DMS53 (cell line): ENCODE measurements around the gene TBXA2R.

Experiments used
- DNase-seq: peaks from one replicate; lab custom pipeline; 2025; lab: John Stamatoyannopoulos, UW

TBXA2R gene

DNA sequence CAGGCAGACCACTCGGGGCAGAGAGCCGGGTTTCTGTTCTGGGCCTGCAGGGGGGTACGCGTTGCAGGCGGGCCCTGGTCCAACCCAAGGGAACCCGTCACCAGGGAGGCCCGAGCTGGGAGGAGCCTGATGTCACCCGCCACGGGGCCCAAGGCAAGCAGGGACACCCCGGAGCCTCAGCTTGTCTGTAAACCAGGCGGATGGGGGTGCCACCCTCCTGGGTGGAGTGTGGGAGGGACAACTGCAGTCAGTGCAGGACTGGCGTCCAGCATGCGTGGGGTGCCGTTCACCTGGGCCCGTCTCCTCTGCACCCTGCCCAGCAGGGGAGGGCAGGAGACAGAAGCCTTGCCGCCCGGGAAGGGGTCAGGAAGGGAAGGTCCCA, 12.9 kb upstream of the TBXA2R start:
- no peak for DNase-seq

- no peak for DNase-seq
Observed at GRCh38 chr19:3618811-3619630, 12.3 kb upstream of the TBXA2R start.

DNA sequence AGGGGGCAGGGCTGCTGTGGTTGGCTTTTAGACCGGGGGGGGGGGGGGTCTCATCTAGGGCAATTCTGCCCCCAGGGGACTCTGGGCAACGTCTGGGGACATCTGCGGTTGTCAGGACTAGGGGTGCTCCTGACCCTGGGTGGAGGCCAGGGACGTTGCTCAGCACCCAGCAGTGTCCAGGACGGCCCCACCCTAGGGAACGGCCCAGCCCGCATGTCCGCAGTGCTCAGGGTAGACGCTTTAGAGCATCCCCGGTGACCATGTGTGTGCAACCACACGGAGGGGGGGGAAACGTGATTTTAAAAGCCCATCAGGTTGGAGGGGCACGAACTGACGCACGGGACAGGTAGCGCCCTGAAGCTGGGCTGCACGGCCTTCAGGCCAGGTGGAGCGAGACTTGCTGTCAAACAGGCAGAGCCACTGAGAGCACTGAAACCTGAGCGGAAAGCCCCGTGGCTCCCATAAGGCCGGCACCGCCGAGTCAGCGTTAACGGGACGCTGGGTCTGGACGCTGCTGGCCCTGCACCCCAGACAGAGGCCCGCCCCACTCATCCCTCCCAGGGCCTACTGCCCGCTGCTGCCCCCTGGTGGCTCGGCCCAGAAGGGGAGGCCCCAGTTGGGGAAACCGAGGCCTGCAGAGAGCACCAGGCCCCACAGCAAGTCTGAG, 11.6 kb upstream of the TBXA2R start:
- peak; percentile 38 for DNase-seq

DNA sequence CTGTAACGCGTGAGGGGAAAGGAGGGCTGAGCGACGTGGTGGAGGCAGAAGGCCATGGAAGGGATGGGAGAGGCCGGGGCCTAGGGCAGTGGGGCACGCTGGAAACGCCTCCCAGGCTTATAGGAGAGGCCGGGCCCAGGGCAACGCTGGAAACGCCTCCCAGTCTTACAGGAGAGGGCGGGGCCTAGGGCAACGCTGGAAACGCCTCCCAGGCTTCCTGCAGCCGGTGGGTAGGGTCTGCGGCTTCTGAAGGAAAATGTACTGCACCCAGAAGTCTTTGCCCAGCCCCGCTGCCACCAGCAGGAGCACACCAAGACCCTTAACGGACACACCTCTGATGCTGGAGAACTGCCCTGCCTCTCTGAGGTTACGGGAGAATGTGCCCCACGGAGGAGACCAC, 10.8 kb upstream of the TBXA2R start:
- DNase-seq: no peak

DNA sequence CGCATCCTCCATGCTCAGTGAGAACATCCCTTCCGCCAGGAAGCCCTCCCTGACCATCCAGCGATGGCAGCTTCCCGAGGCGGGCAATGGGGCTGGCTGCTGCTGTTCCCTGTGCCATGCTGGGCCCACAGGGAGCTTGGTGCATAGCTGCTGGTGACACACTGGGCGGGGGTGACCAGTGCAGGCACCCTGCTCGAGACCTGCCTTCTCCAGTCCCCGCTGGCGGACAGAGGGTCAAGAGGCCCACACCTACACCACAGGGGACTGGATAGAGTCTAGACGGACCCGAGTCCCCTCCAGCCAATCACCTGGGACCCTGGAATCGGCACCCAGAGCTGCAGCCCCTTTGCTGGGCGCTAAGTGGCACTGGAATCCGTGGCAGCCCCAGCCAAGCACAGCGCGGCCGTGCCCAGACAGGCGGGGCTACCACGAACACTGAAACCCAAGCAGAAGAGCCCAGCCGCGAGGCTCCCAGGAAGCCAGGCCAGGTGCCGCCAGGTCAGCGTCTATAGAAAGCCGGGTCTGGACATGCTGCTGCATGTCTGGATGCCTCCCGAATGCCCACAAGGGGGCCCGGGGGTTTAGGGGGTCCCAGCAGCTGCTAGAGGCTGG, 9.0 kb upstream of the TBXA2R start:
- no peak for DNase-seq

DNA sequence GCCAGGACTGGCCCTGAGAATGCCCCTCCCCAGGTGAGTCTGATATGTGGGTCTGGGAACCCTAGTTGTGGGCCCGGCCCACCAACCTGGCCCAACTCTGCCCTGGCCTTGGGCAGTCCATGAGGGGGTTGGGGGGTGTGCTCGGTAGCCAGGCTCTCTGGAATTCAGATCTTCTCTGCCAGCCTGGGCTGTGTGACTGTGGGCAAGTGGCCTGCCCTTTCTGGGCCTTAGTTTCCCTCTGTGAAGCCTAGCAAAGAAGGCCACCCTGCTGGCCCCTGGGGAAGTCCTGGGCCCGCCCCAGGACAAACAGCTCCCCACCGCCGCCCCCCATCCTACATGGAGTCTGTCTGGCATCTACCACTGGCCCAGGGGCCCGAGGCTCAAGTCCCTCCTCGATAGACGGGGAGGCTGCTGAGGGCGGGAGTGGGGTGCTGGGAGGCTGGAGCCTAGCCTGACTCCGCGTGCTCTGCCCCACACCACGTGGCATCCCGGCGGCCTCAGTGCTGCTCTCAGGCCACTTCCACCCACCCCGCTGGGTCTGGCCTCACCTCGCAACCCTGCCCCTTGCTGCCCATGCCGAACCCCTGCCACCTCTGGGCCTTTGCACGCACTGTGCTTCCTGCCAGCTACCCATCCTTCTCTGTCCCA, 8.3 kb upstream of the TBXA2R start:
- DNase-seq: no peak

GRCh38 chr19:3613818-3614661, 7.4 kb upstream of the TBXA2R start:
- no peak for DNase-seq

- no peak for DNase-seq
Observed at GRCh38 chr19:3612901-3613741, 6.4 kb upstream of the TBXA2R start.

- DNase-seq: no peak
Observed at GRCh38 chr19:3612330-3612729, 5.7 kb upstream of the TBXA2R start.

DNA sequence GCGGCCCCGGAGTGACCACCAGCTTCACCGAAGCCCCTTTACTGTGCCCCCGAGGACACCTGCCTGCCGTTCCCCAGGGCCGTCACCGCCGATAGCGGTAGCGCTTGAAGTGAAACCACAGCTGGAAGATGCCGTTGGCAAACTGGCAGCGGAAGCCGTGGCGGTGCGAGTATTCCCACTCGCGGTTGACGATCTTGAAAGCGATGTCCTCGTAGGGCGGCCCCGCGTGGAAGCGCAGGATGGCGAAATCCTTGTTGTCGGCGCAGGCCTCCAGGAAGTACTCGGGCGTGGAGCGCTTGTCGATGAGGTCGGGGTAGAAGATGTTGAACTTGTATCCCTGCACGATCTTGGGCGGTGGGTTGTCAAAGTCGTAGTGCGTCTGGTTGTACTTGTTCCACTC, 5.2 kb upstream of the TBXA2R start:
- DNase-seq: no peak

- no peak for DNase-seq
Observed at GRCh38 chr19:3610745-3611717, 4.4 kb upstream of the TBXA2R start.

GRCh38 chr19:3609779-3610719, 3.4 kb upstream of the TBXA2R start:
- peak; percentile 37 for DNase-seq

DNA sequence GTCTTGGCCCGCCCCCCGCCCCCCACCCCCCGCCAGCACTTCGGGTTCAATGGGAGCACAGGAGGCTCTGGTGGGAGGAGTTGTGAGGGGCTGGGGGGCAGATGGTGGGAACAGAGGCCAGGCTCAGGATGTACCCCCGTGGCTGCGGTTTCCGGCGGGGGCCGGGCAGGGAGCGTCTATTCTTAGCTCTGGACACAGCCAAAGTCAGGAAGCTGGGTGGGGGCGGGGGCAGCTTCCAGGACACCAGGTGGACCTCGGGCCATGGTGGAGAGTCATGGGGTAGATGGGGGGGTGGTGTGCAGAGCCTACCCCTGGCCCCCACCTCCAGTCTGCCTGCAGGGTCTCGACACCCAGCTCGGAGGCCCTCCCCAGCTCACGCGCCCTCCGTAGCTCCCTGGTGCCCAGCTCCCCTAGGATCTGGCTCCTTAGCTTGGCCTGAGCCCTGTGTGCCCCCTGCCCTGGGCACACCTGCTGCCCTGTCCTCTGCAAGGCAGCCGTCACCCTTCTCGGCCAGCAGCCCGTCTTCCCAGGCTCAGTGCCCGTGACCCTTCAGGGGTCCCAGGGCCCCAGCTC, 2.2 kb upstream of the TBXA2R start:
- DNase-seq: no peak

DNA sequence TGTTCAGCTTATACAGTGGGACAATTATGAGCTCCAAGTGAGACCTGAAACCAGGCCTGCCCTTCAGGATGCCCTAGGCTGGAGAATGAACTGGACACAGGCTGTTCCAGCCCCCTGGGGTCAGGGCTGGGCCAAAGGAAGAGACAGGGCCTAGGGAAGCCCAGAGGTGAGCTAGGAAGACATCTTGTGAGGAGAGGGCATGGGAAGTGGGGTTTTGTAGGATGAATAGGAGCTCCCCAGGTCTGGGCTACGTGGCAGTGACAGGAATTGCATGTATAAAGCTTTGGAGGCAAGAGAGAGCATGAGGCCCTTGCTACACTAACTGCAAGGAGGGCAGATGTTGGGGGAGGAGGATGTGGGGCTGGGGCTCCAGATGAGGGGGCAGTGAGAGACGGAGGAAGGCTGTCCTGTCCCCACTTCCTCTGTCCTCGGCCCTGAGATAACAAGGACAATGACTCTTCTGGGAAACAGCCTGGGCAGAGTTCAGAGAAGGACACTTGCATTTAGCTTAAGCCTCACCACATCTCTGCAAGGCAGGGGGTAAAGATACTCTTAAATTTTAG, 1.5 kb upstream of the TBXA2R start:
- no peak for DNase-seq

GRCh38 chr19:3607303-3608078, 816 bp upstream of the TBXA2R start:
- DNase-seq: no peak

- DNase-seq: peak; percentile 86
Observed at GRCh38 chr19:3606174-3606689, 443 bp downstream of the TBXA2R start.

GRCh38 chr19:3605770-3606169, 905 bp downstream of the TBXA2R start:
- DNase-seq: no peak
